GM21423 (cell line): ENCODE data around the gene GNG14.
"Not testable (repeated sequence)": the region's sequence is repeated elsewhere in the genome, so short reads cannot be mapped to it uniquely, and the experiment has no call there.

Experiments
- ATAC-seq: cut with Tn5 transposase; IDR thresholded peaks from one replicate; pipeline ENCODE4 v1.9.1; 2021; ENCODE audit warnings: mild to moderate bottlenecking, moderate library complexity; ENCODE audit not compliant: unreplicated experiment

GNG14 gene

GRCh38 chr19:12666265-12667048 lies 21.3 kb upstream of the GNG14 start, which contains the start of the genes MAN2B1 and WDR83:
TSS of gene MAN2B1 (minus strand) at chr19:12666742. CDS start at chr19:12666701, 41 bp downstream.
TSS of gene WDR83 (plus strand) at chr19:12666807. CDS start at chr19:12669791, 2,984 bp downstream.
- ATAC-seq: peak; percentile 44

- ATAC-seq: no peak
Observed at GRCh38 chr19:12667731-12668302, 20.0 kb upstream of the GNG14 start.

- no peak for ATAC-seq
Observed at GRCh38 chr19:12668346-12668745, 19.5 kb upstream of the GNG14 start.

GRCh38 chr19:12668932-12669269 lies 18.9 kb upstream of the GNG14 start:
- ATAC-seq: no peak

- no peak for ATAC-seq
Observed at GRCh38 chr19:12669270-12670158, 18.3 kb upstream of the GNG14 start.

- ATAC-seq: no peak
Observed at GRCh38 chr19:12670159-12670928, 17.5 kb upstream of the GNG14 start.

- ATAC-seq: no peak
Observed at GRCh38 chr19:12672744-12673143, 15.1 kb upstream of the GNG14 start.

GRCh38 chr19:12675399-12675798 lies 12.4 kb upstream of the GNG14 start:
- no peak for ATAC-seq

- ATAC-seq: no peak
Observed at GRCh38 chr19:12675940-12676339, 11.9 kb upstream of the GNG14 start.

- no peak for ATAC-seq
Observed at GRCh38 chr19:12676384-12676792, 11.4 kb upstream of the GNG14 start.

- ATAC-seq: no peak
Observed at GRCh38 chr19:12676928-12677327, 10.9 kb upstream of the GNG14 start.

- not testable (repeated sequence) for ATAC-seq
Observed at GRCh38 chr19:12678039-12678438, 9.8 kb upstream of the GNG14 start.

GRCh38 chr19:12680034-12680433 lies 7.8 kb upstream of the GNG14 start:
- ATAC-seq: no peak

GRCh38 chr19:12681074-12681987 lies 6.5 kb upstream of the GNG14 start, which contains the start of gene DHPS:
TSS of gene DHPS (minus strand) at chr19:12681880. CDS start at chr19:12681766, 114 bp downstream.
- ATAC-seq: peak; percentile 61

GRCh38 chr19:12685831-12686230 lies 2.0 kb upstream of the GNG14 start:
- ATAC-seq: no peak

- no peak for ATAC-seq
Observed at GRCh38 chr19:12689012-12689411, 1.2 kb downstream of the GNG14 start.

GRCh38 chr19:12689581-12690216 lies 1.9 kb downstream of the GNG14 start:
- ATAC-seq: no peak

GRCh38 chr19:12692960-12693359 lies 5.2 kb downstream of the GNG14 start:
- no peak for ATAC-seq

- no peak for ATAC-seq
Observed at GRCh38 chr19:12694641-12695040, 6.8 kb downstream of the GNG14 start.
